ENCODE results near the gene DSCAM.

Gene DSCAM

DNA sequence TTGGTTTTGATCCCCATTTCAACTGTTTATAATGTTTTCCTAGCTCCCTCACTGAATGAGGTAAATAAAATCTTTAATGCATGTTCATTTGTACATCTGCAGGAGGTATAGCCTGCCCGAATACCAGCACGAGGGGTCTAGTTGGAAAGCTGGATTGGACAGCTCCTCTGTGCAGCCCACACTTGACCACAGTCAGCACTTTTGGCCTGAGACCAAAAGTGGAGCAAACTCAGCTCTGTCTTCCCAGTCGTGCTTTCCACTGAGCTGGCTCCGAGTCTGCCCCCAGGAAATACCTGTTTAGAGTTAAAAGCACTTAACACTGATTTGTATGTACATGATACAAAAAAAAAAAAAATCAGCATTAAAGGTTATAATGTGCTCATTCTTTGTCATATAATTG is 224.4 kb downstream of the DSCAM start:
- Histone ChIP-seq H3K4me1 (no peaks in the 10 kb centered on the region), H3K9ac (no peak overlapping the region), H3K4me3 (no peak overlapping the region), H3K9me3 (replicated peaks in 1 of 11) (0 out of 22 replicates have a peak, but pooled peaks cover 0 to 2% (median 0%) of the 10 kb centered on the region in 11 experiments), H3K27me3 (no peaks in the 10 kb centered on the region), H3K27ac (no peak overlapping the region), H3K4me2 (no peak overlapping the region), H3K36me3 (no peaks in the 10 kb centered on the region), H4K20me1 (no peaks in the 10 kb centered on the region)
- no peak for TF ChIP-seq Cebpa-rat (IDR thresholded peaks at IDR 0.05)

DNA sequence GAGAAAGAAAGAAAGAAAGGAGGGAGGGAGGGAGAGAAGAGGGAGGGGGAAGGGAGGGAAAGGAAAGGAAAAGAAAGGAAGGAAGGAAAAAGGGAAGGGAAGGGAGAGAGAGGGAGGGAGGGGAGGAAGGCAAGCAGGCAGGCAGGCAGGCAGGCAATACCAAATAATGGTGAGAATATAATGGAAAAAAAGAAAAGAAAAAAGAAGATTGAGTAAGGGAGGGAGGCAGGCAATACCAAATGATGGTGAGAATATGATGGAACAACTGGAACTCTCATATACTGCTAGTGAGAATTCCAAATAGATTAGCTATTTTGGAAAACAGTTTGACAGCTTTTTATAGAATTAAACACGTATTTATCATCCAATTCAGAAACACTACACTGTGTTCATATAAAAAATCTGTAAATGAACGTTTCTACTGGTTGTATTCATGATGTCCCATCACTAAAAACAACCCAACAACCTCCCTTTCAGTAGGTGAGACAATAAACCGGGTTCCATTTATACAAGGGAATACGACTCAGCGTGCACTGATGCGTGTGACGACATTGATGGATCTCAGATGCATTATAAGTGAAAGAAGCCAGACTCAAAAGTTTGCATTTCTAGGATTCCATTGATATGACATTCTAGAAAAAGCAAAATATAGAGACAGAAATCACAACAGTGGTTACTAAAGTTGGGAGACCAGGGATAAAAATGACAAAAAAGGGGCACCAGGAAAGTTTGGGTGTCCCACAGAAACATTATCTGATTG is 226.4 kb downstream of the DSCAM start:
- no peak for TF ChIP-seq Cebpa-rat (IDR thresholded peaks at IDR 0.05)
- Histone ChIP-seq H4K20me1 (no peaks in the 10 kb centered on the region), H3K27me3 (no peaks in the 10 kb centered on the region), H3K4me3 (no peak overlapping the region), H3K36me3 (no peaks in the 10 kb centered on the region), H3K9me3 (replicated peaks in 1 of 11) (0 out of 22 replicates have a peak, but pooled peaks cover 0 to 2% (median 0%) of the 10 kb centered on the region in 11 experiments), H3K4me1 (no peaks in the 10 kb centered on the region), H3K4me2 (no peak overlapping the region), H3K9ac (no peak overlapping the region), H3K27ac (no peak overlapping the region)

DNA sequence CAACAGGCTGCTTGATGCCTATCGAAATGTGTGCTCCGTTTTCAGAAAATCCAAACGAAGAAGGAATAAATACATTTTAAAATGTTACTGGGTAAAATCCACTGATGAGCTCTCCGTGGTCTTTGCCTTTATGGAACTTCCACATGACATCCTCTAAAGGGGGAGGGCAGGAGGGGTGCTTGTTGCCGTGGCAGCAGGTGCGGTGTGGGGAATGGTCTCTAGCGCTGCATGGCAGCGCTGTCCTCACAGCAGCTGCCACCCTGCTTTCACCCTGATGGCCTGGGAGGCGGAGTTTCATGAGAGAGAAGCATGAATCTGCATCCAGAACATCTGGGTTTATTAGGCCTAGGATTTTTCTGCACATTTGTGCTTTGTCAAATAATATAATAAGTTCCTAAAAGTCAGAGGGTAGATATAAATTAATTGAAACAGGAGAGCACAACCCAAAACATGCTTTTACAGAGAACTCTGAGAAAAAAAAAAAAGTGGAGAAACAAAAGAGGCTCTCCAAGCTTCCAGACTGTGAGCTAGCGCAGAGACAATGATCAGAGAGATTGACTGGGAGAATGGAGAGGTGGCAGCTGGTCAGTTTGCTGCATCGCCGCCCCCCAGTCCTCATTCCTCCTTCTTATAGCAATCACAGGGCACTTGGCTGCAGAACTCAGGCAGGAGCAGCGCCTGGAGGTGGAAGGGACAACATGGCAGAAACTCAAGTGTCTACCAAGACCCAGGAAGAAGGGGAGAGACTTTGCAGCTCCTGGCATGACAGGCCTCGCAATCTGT is 228.6 kb downstream of the DSCAM start:
- Histone ChIP-seq H3K4me3 (no peak overlapping the region), H3K9ac (no peak overlapping the region), H3K36me3 (no peaks in the 10 kb centered on the region), H3K27ac (no peak overlapping the region), H3K4me1 (no peaks in the 10 kb centered on the region), H3K9me3 (replicated peaks in 1 of 11) (0 out of 22 replicates have a peak, but pooled peaks cover 0 to 2% (median 0%) of the 10 kb centered on the region in 11 experiments), H4K20me1 (no peaks in the 10 kb centered on the region), H3K27me3 (no peaks in the 10 kb centered on the region), H3K4me2 (no peak overlapping the region)
- no peak for TF ChIP-seq Cebpa-rat (IDR thresholded peaks at IDR 0.05)

- Histone ChIP-seq H3K4me2 (no peak overlapping the region), H3K4me1 (no peaks in the 10 kb centered on the region), H4K20me1 (no peaks in the 10 kb centered on the region), H3K9me3 (replicated peaks in 1 of 11) (0 out of 22 replicates have a peak, but pooled peaks cover 0 to 2% (median 0%) of the 10 kb centered on the region in 11 experiments), H3K9ac (no peak overlapping the region), H3K27me3 (no peaks in the 10 kb centered on the region), H3K27ac (no peak overlapping the region), H3K4me3 (no peak overlapping the region), H3K36me3 (no peaks in the 10 kb centered on the region)
- TF ChIP-seq Cebpa-rat (IDR thresholded peaks at IDR 0.05), result no peak
Observed at GRCh38 chr21:40616377-40616704, 230.6 kb downstream of the DSCAM start.

- H4K20me1 ChIP-seq, result no peaks in the 10 kb centered on the region
- H3K4me1 ChIP-seq, result no peaks in the 10 kb centered on the region
- no peak overlapping the region for H3K4me2 ChIP-seq
- 0 out of 22 replicates have a peak, but pooled peaks cover 0 to 2% (median 0%) of the 10 kb centered on the region in 11 experiments for H3K9me3 ChIP-seq (replicated peaks in 1 of 11)
- TF ChIP-seq Cebpa-rat (IDR thresholded peaks at IDR 0.05), result no peak
- H3K4me3 ChIP-seq, result no peak overlapping the region
- no peaks in the 10 kb centered on the region for H3K27me3 ChIP-seq
- no peak overlapping the region for H3K27ac ChIP-seq
- H3K9ac ChIP-seq, result no peak overlapping the region
- no peaks in the 10 kb centered on the region for H3K36me3 ChIP-seq
Observed at GRCh38 chr21:40615505-40616376, 231.2 kb downstream of the DSCAM start.

DNA sequence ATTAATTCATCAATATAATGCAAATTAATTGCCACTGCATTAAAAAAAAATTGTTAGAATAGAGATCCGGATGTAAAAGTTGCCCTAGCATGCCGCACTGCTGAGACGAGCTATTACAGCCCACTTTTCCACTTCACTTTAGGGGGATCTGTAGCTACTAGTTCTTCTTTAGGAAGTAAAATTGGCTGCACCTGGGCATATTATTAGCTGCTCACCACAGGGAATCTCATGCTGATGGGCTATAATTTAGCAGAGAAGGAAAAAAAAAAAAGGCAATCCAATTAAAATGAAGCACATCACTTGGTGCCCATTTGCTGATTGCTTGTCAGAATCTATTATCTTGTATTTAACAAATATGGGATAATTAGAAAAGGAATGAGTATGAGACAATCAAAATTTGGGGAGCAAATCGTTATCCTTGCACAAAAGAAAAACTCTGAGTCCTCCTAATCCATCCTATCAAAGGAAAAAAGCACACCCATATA is 233.4 kb downstream of the DSCAM start:
- Histone ChIP-seq H3K9me3 (replicated peaks in 1 of 11) (0 out of 22 replicates have a peak, but pooled peaks cover 0 to 2% (median 0%) of the 10 kb centered on the region in 11 experiments), H3K27ac (no peak overlapping the region), H3K4me1 (no peaks in the 10 kb centered on the region), H3K9ac (no peak overlapping the region), H3K36me3 (no peaks in the 10 kb centered on the region), H3K4me3 (no peak overlapping the region), H3K4me2 (no peak overlapping the region), H4K20me1 (no peaks in the 10 kb centered on the region), H3K27me3 (no peaks in the 10 kb centered on the region)
- no peak for TF ChIP-seq Cebpa-rat (IDR thresholded peaks at IDR 0.05)

DNA sequence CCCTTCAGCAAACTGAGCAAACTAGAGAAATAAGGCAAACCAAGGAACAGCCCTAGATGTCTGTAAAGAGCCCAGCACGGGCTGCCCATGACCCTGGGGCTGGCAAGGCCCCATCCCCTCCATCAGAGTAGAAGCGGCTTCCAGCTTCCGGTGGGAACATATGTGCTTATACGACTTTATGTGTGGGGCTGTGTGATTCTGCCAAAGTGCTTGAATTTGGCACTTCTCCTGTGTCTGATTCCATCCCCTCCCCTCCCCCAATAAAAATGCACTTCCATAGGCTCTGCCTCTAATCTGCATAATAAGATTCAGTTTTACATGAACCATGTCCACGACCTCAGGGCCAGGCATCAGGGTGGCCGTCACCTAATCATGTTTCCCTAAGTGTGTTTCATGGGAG is 236.6 kb downstream of the DSCAM start:
- Histone ChIP-seq H4K20me1 (no peaks in the 10 kb centered on the region), H3K9ac (no peak overlapping the region), H3K27ac (no peak overlapping the region), H3K4me3 (no peak overlapping the region), H3K27me3 (no peaks in the 10 kb centered on the region), H3K4me2 (no peak overlapping the region), H3K36me3 (no peaks in the 10 kb centered on the region), H3K9me3 (replicated peaks in 1 of 11) (peaks cover 6 to 22% (median 13%) of the 10 kb centered on the region in 11 experiments; a peak in 16 of 22 replicates), H3K4me1 (no peaks in the 10 kb centered on the region)
- no peak for TF ChIP-seq Cebpa-rat (IDR thresholded peaks at IDR 0.05)

DNA sequence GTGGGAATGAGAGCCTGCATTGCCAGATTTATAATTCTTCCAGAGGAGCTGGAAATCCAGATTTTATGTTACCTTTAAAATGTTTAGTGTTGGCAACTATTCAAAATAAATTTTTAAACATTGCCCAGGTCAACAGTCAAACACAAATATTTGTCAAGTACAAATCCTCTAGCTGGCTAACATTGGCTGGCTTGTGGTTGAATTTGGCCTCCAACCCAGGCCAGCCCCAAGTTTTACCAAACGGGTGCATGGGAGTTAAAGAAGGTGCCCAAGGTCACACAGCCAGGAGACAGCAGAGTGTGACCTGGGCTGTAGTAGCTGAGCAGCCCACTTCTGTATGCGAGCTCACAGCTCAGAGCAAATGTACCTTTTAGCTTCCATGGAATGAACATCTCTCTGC is 240.6 kb downstream of the DSCAM start:
- peaks cover 6 to 32% (median 13%) of the 10 kb centered on the region in 11 experiments; a peak in 16 of 22 replicates for H3K9me3 ChIP-seq (replicated peaks in 1 of 11)
- TF ChIP-seq Cebpa-rat (IDR thresholded peaks at IDR 0.05), result no peak
- H3K4me3 ChIP-seq, result no peak overlapping the region
- no peaks in the 10 kb centered on the region for H3K27me3 ChIP-seq
- H3K4me1 ChIP-seq, result peaks cover 0 to 15% (median 0%) of the 10 kb centered on the region in 10 experiments; a peak in 2 of 20 replicates
- H4K20me1 ChIP-seq, result no peaks in the 10 kb centered on the region
- no peaks in the 10 kb centered on the region for H3K36me3 ChIP-seq
- no peak overlapping the region for H3K27ac ChIP-seq
- no peak overlapping the region for H3K4me2 ChIP-seq
- no peak overlapping the region for H3K9ac ChIP-seq

GRCh38 chr21:40605094-40605493 is 241.9 kb downstream of the DSCAM start:
- Histone ChIP-seq H3K9me3 (replicated peaks in 1 of 11) (peaks cover 6 to 32% (median 13%) of the 10 kb centered on the region in 11 experiments; a peak in 16 of 22 replicates), H3K27ac (no peak overlapping the region), H3K36me3 (no peaks in the 10 kb centered on the region)

More at GRCh38 chr21:40605094-40605493, 241.9 kb downstream of the DSCAM start:
- Histone ChIP-seq H3K4me1 (peaks cover 0 to 16% (median 0%) of the 10 kb centered on the region in 10 experiments; a peak in 2 of 20 replicates), H3K9ac (no peak overlapping the region), H3K4me3 (no peak overlapping the region), H3K4me2 (no peak overlapping the region), H3K27me3 (no peaks in the 10 kb centered on the region), H4K20me1 (no peaks in the 10 kb centered on the region)
- TF ChIP-seq Cebpa-rat (IDR thresholded peaks at IDR 0.05), result no peak

All from BLaER1 treated with 17β-estradiol and CSF1 and Interleukin-3, amounts not matched to agents 10 nM and 100 nM (cell line).